Cerebellar nuclear complex (tissue), 1 donor: ENCODE data around the gene PSMD12.
"Not testable (repeated sequence)": the region's sequence is repeated elsewhere in the genome, so short reads cannot be mapped to it uniquely, and the experiment has no call there.

Source experiments
- DNase-seq, 2 experiments: peaks; one replicate each; lab custom pipeline; 2025; lab: John Stamatoyannopoulos, UW

The PSMD12 gene

GRCh38 chr17:67366193-67367157, at the start of gene PSMD12:
Gene PSMD12, minus strand, starts transcription at chr17:67366577. Its CDS starts 58 bp downstream, at chr17:67366519.
- peak; percentile 65 to 89 for DNase-seq

GRCh38 chr17:67415291-67415690, 48.9 kb upstream of the PSMD12 start:
- no peak for DNase-seq

- DNase-seq: no peak
Measured at GRCh38 chr17:67414559-67414958, 48.2 kb upstream of the PSMD12 start.

GRCh38 chr17:67414130-67414529, 47.8 kb upstream of the PSMD12 start:
- no peak for DNase-seq

GRCh38 chr17:67413388-67413787, 47.0 kb upstream of the PSMD12 start:
- DNase-seq: no peak

GRCh38 chr17:67412941-67413340, 46.6 kb upstream of the PSMD12 start:
- no peak for DNase-seq

GRCh38 chr17:67412032-67412431, 45.7 kb upstream of the PSMD12 start:
- DNase-seq: no peak

GRCh38 chr17:67411397-67411796, 45.0 kb upstream of the PSMD12 start:
- no peak for DNase-seq

- DNase-seq: not testable (repeated sequence)
Measured at GRCh38 chr17:67408455-67408830, 42.1 kb upstream of the PSMD12 start.

GRCh38 chr17:67403483-67403882, 37.1 kb upstream of the PSMD12 start:
- DNase-seq: no peak

- no peak for DNase-seq
Measured at GRCh38 chr17:67403065-67403464, 36.7 kb upstream of the PSMD12 start.

GRCh38 chr17:67401598-67402504, 35.5 kb upstream of the PSMD12 start:
- DNase-seq: no peak

- no peak for DNase-seq
Measured at GRCh38 chr17:67401106-67401505, 34.7 kb upstream of the PSMD12 start.

- DNase-seq: no peak
Measured at GRCh38 chr17:67400193-67400592, 33.8 kb upstream of the PSMD12 start.

- no peak for DNase-seq
Measured at GRCh38 chr17:67399676-67400075, 33.3 kb upstream of the PSMD12 start.

- DNase-seq: no peak
Measured at GRCh38 chr17:67393809-67394397, 27.5 kb upstream of the PSMD12 start.

- DNase-seq: no peak
Measured at GRCh38 chr17:67392111-67392510, 25.7 kb upstream of the PSMD12 start.

- DNase-seq: no peak
Measured at GRCh38 chr17:67390646-67391361, 24.4 kb upstream of the PSMD12 start.

- no peak for DNase-seq
Measured at GRCh38 chr17:67390006-67390645, 23.7 kb upstream of the PSMD12 start.

- no peak for DNase-seq
Measured at GRCh38 chr17:67388986-67389385, 22.6 kb upstream of the PSMD12 start.

- DNase-seq: not testable (repeated sequence)
Measured at GRCh38 chr17:67388536-67388935, 22.2 kb upstream of the PSMD12 start.
